ENCODE data around the gene SP140. TPM values are rescaled to one million over a fixed set of nuclear protein-coding genes. Genes with fewer than 3 reads are reported as not detected.

The SP140 gene
- total RNA-seq, 1 donor from 2014 or later: 0.60 TPM

DNA sequence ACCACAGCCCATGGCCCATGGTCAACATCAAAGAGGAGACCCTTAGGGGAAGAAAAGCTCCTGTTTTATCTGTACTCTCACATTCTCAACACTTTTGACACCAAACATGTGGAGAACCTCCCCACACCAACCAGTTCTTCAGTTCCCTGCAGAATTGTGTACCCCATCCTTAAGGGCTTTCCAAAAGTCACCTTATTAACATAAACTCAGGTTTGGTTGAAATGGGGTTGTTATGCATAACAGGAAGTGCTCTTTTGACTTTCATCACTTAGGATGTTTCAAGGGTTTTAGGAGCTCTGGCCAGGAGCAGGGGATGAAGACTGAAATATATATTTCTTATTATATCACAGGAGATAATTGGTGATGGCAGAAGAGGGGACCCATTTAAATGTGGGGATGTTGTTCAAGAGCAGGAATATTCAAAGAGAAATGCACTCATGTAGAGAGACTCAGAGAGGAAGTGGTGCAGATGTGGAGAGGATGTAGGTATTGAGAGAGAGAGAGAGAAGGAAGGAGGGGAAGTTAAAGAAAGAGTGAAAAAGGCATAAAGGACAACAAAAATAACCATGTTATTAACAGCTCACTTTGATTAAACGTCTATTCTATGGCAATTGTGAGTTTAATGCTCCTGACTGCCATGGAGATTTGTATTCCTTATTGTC is 136.6 kb downstream of the SP140 start:
- no peaks in the 10 kb centered on the region for H3K27me3 Mint-ChIP-seq (ENCODE audit: low read depth)
- peaks cover 47% of the 10 kb centered on the region for H3K36me3 Mint-ChIP-seq (ENCODE audit: low read depth)
- TF ChIP-seq, protein P1, sequence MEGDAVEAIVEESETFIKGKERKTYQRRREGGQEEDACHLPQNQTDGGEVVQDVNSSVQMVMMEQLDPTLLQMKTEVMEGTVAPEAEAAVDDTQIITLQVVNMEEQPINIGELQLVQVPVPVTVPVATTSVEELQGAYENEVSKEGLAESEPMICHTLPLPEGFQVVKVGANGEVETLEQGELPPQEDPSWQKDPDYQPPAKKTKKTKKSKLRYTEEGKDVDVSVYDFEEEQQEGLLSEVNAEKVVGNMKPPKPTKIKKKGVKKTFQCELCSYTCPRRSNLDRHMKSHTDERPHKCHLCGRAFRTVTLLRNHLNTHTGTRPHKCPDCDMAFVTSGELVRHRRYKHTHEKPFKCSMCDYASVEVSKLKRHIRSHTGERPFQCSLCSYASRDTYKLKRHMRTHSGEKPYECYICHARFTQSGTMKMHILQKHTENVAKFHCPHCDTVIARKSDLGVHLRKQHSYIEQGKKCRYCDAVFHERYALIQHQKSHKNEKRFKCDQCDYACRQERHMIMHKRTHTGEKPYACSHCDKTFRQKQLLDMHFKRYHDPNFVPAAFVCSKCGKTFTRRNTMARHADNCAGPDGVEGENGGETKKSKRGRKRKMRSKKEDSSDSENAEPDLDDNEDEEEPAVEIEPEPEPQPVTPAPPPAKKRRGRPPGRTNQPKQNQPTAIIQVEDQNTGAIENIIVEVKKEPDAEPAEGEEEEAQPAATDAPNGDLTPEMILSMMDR (IDR thresholded peaks at IDR 0.05): no peak
- H3K9me3 Mint-ChIP-seq (ENCODE audit: low read depth): peaks cover 20% of the 10 kb centered on the region
- H3K27ac Mint-ChIP-seq (ENCODE audit: unreplicated experiment): no peak overlapping the region
- DNase-seq (ENCODE audit: low spot score): no peak
- peaks cover 4% of the 10 kb centered on the region for H3K4me1 Mint-ChIP-seq (ENCODE audit: low read depth)
- H3K4me3 Mint-ChIP-seq (ENCODE audit: unreplicated experiment): no peak overlapping the region

Other genes with a start within 250 kb of the SP140 start
- gene SLC16A14, start 156.8 kb upstream of the SP140 start, total RNA-seq: 4.9 to 5.4 TPM (median 4.9 TPM) in 3 replicates
- gene SP110, start 5.8 kb upstream of the SP140 start, total RNA-seq: 11.3 to 13.9 TPM (median 12.9 TPM) in 3 replicates
- gene SP140L, start 101.5 kb downstream of the SP140 start, total RNA-seq: 20.6 to 21.9 TPM (median 21.3 TPM) in 3 replicates
- gene SP100, start 190.5 kb downstream of the SP140 start, total RNA-seq: 57.6 to 67.0 TPM (median 66.7 TPM) in 3 replicates

All from chondrocyte (in vitro differentiated cells).